Neural progenitor cell (in vitro differentiated cells): ENCODE results near the gene GLE1.

Source experiments
- CTCF ChIP-seq: fragments of 200-600 bp; sonication (generic); IDR thresholded peaks from 2 replicates; pipeline ENCODE4 v1.5.1; 2017; ENCODE audit warnings: antibody characterized with exemption, mild to moderate bottlenecking
- EZH2 ChIP-seq: fragments of 200-600 bp; sonication (generic); IDR thresholded peaks from 2 replicates; pipeline ENCODE4 v1.6.1; 2017; ENCODE audit warnings: antibody characterized with exemption, mild to moderate bottlenecking, moderate library complexity
- EZH2phosphoT487 ChIP-seq: fragments of 200-600 bp; sonication (generic); IDR thresholded peaks from 2 replicates; pipeline ENCODE4 v1.6.1; 2017; ENCODE audit warnings: antibody characterized with exemption

GRCh38 chr9:128497824-128498610 lies 6.5 kb upstream of the GLE1 start:
- TF ChIP-seq CTCF: no peak
- no peak for TF ChIP-seq EZH2
- TF ChIP-seq EZH2phosphoT487: no peak
